Measurements from ENCODE around the gene RHBDF1. TPM values are rescaled to one million over a fixed set of nuclear protein-coding genes. Genes with fewer than 3 reads are reported as not detected.
"Not testable (repeated sequence)": the region's sequence is repeated elsewhere in the genome, so short reads cannot be mapped to it uniquely, and the experiment has no call there.

The RHBDF1 gene
- total RNA-seq, 4 donors from 2014 or later: 14.7 to 79.0 (median 31.1) TPM

DNA sequence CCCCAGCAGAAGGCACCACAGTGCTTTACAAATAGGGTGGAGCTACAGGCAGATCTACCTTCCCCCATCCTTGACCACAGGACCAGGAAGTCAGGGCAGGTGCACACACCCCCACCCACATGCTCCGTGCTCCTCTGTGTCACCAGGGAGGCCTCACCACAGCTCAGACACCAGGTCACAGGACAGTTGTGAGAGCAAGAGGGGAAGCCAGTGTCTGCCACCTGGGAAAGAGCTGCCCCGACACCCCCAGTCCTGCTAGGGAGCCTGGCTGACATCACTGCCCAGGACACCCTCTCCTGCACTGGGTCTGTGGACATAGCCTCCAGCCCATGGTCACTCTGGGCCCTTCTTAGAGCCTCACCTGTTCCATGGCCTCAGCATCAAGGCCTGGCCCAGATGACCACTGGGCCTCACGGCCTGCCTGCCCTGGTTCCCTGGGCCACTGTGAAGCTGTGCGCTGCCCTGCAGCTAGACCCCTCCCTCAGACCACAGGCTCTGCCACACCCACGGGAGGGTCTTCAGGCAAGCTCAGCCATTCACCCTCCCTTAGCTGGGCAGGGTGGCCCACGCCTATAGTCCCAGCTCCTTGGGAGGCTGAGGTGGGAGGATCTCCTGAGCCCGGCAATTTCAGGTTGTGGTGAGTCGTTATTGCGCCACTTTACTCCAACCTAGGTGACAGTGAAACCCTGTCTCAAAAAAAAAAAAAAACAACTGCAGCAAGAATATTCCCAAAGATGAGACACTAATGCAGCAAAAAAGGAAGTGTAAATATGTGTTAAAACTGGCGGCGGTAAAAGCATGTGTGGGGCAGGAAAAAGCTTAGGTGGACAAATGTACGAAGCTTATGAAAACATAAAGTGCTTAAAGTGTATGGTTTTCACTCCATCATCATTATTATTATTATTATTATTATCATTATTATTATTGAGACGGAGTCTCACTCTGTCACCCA, 33.2 kb downstream of the RHBDF1 start:
- Histone ChIP-seq H3K4me3 (no peak overlapping the region), H3K36me3 (no peaks in the 10 kb centered on the region), H3K27ac (no peak overlapping the region), H3K27me3 (no peaks in the 10 kb centered on the region), H3K9me3 (no peaks in the 10 kb centered on the region), H3K4me1 (no peaks in the 10 kb centered on the region)
- TF ChIP-seq POLR2A (IDR thresholded peaks at IDR 0.05): no peak
- intact Hi-C loops (cut with DNase I; ENCODE audit: low total_unique reads): no loop called here
- no peak for DNase-seq

DNA sequence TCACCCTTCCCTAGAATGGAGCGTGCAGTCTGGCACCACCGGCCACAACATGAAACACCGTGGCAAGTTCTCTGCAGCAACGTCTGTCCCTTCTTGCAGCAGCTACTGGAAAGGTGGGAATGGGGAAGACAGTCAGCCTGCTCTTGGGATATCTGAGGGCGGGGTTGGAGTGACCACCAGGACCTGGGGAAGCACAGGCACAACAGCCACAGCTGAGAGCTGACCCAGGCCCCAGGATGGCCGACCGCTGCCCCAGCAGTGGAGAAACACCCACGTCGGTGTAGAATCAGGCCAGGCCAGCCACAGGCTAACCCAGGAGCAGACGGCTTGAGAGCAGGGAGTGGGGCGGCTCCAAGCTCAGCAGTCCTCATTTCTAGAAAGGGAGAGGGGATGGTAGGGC, 34.2 kb downstream of the RHBDF1 start:
- H3K4me3 ChIP-seq; H3K4me1 ChIP-seq; intact Hi-C loops (cut with DNase I; ENCODE audit: low total_unique reads); H3K36me3 ChIP-seq; H3K27me3 ChIP-seq; DNase-seq; H3K9me3 ChIP-seq; H3K27ac ChIP-seq: not testable (repeated sequence)

DNA sequence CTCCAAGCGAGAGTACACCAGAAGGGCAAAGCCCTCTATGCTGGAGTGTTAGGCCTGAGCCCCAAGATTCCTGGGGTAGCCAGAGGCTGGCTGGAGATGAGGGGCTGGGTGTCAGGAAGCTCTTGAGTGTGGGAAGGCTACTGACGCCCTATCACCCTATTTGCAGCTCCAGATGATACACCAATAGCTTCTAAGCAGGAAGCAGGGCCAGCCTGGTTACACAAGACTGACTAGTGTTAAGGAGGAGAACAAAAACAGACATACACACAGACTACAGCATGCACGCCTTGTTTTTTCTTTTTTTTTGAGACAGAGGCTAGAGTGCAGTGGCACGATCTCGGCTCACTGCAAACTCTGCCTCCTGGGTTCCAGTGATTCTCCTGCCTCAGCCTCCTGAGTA, 34.9 kb downstream of the RHBDF1 start:
- no peaks in the 10 kb centered on the region for H3K9me3 ChIP-seq
- DNase-seq: no peak
- no peaks in the 10 kb centered on the region for H3K4me1 ChIP-seq
- TF ChIP-seq, protein P1, sequence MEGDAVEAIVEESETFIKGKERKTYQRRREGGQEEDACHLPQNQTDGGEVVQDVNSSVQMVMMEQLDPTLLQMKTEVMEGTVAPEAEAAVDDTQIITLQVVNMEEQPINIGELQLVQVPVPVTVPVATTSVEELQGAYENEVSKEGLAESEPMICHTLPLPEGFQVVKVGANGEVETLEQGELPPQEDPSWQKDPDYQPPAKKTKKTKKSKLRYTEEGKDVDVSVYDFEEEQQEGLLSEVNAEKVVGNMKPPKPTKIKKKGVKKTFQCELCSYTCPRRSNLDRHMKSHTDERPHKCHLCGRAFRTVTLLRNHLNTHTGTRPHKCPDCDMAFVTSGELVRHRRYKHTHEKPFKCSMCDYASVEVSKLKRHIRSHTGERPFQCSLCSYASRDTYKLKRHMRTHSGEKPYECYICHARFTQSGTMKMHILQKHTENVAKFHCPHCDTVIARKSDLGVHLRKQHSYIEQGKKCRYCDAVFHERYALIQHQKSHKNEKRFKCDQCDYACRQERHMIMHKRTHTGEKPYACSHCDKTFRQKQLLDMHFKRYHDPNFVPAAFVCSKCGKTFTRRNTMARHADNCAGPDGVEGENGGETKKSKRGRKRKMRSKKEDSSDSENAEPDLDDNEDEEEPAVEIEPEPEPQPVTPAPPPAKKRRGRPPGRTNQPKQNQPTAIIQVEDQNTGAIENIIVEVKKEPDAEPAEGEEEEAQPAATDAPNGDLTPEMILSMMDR (IDR thresholded peaks at IDR 0.05): no peak
- TF ChIP-seq POLR2A (IDR thresholded peaks at IDR 0.05): no peak
- H3K27me3 ChIP-seq: no peaks in the 10 kb centered on the region
- H3K36me3 ChIP-seq: no peaks in the 10 kb centered on the region
- intact Hi-C loops (cut with DNase I; ENCODE audit: low total_unique reads): no loop called here
- H3K4me3 ChIP-seq: no peak overlapping the region
- no peak overlapping the region for H3K27ac ChIP-seq

DNA sequence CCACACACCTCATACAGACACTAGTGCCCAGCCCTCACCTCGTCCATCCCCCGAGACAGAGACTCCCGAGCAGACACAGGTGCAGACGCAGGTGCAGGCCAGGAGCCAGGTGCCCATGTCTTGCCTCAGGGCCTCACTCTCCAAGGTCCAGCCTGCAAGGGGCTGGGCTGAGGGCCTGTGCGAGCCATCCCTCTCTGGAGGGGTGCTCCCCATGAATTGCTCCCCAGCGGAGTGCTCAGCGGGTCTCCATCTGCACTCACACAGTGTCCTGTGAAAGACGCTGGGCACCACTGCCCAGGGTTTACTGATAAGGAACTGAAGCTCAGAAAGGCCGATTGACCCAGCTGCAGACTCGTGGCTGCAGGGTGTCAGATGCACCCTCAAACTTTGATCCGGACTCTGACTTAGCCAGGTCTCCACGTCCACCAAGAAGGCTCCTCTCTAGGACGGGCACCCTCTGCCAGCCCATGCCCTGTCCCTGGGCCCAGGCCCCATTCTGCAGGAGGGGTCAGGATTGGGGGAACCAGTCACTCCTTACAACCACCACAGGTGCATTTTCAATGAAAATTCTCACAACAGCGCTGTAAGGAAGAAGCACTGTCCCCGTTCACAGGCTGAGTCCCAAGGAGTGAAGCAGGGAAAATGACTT, 36.0 kb downstream of the RHBDF1 start:
- Histone ChIP-seq H3K27me3 (no peaks in the 10 kb centered on the region), H3K27ac (no peak overlapping the region), H3K4me1 (no peaks in the 10 kb centered on the region), H3K9me3 (no peaks in the 10 kb centered on the region), H3K36me3 (no peaks in the 10 kb centered on the region), H3K4me3 (no peak overlapping the region)
- TF ChIP-seq, protein P1 (IDR thresholded peaks at IDR 0.05): no peak
- TF ChIP-seq POLR2A (IDR thresholded peaks at IDR 0.05): no peak
- intact Hi-C loops (cut with DNase I; ENCODE audit: low total_unique reads): no loop called here
- no peak for DNase-seq

DNA sequence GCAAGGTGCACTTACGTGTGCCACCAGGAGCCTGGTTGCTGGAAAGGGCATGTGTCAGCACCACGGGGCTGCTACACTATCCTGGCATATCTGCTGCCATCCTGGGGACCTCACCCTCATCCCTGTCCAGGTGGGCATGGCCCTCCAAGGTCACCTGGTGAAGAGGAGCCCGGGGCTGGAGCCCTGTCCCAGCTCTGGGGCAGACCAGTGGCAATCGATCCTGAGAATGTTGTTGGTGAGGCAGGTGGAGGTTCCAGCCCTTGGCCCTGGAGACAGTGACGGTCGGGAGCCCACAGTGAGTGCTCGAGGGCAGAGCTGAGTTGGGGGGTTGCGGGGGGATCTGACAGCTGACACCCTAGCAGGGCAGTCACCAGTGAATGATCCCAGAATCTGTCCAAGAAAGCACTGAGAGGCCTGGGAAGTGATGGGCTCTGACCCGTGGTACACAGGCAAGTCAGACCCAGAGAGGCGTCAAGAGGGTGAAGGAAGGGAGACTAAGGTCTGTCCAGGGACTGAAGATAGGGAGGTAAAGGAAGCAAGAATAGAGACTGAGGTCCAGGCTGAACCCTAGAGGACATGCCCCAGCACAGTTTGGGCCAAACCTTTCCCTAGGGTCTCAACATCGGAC, 36.6 kb downstream of the RHBDF1 start:
- Histone ChIP-seq H3K27me3 (no peaks in the 10 kb centered on the region), H3K36me3 (no peaks in the 10 kb centered on the region), H3K4me3 (no peak overlapping the region), H3K27ac (no peak overlapping the region), H3K9me3 (no peaks in the 10 kb centered on the region), H3K4me1 (no peaks in the 10 kb centered on the region)
- TF ChIP-seq, protein P1 (IDR thresholded peaks at IDR 0.05): no peak
- no peak for TF ChIP-seq POLR2A (IDR thresholded peaks at IDR 0.05)
- DNase-seq: no peak
- intact Hi-C loops (cut with DNase I; ENCODE audit: low total_unique reads): no loop called here
